Stimulated activated naive CD8-positive, alpha-beta T cell treated with anti-CD3 and anti-CD28 coated beads, Interleukin-15, Interleukin-2, amounts not matched to agents 100 ng/mL and 50 ng/mL, for 24 hours (primary cell): ENCODE results near the gene MYOM1.

Experiments used
- H3K27ac Mint-ChIP-seq: one replicate; pipeline ENCODE4 v1.8.0; 2021; ENCODE audit warnings: mild to moderate bottlenecking, mixed read lengths
- H3K27me3 Mint-ChIP-seq: one replicate; pipeline ENCODE4 v1.8.0; 2021; ENCODE audit warnings: mixed read lengths
- H3K36me3 Mint-ChIP-seq: one replicate; pipeline ENCODE4 v1.8.0; 2021; ENCODE audit warnings: low read depth, mixed read lengths
- H3K4me1 Mint-ChIP-seq: one replicate; pipeline ENCODE4 v1.8.0; 2021; ENCODE audit warnings: low read depth, mixed read lengths
- H3K4me3 Mint-ChIP-seq: one replicate; pipeline ENCODE4 v1.8.0; 2021; ENCODE audit warnings: mild to moderate bottlenecking, mixed read lengths
- H3K9me3 Mint-ChIP-seq: one replicate; pipeline ENCODE4 v1.8.0; 2021; ENCODE audit warnings: mixed read lengths

The MYOM1 gene

GRCh38 chr18:3255611-3256165 lies 35.9 kb upstream of the MYOM1 start:
- Mint-ChIP-seq H3K27ac (peak overlapping the region; percentile 89), H3K9me3 (no peaks in the 10 kb centered on the region), H3K27me3 (no peaks in the 10 kb centered on the region), H3K4me3 (no peak overlapping the region), H3K36me3 (peaks cover 82% of the 10 kb centered on the region), H3K4me1 (peaks cover 96% of the 10 kb centered on the region)

GRCh38 chr18:3254725-3255124 lies 35.0 kb upstream of the MYOM1 start:
- H3K36me3 Mint-ChIP-seq: peaks cover 91% of the 10 kb centered on the region
- H3K27ac Mint-ChIP-seq: peak overlapping the region; percentile 23
- no peaks in the 10 kb centered on the region for H3K9me3 Mint-ChIP-seq
- peaks cover 96% of the 10 kb centered on the region for H3K4me1 Mint-ChIP-seq
- no peak overlapping the region for H3K4me3 Mint-ChIP-seq
- H3K27me3 Mint-ChIP-seq: no peaks in the 10 kb centered on the region

- Mint-ChIP-seq H3K4me3 (peak overlapping the region; percentile 48), H3K27ac (peak overlapping the region; percentile 82), H3K27me3 (no peaks in the 10 kb centered on the region)
Measured at GRCh38 chr18:3252843-3253242, 33.1 kb upstream of the MYOM1 start.

GRCh38 chr18:3251963-3252277 lies 32.2 kb upstream of the MYOM1 start:
- Mint-ChIP-seq H3K27ac (peak overlapping the region; percentile 80), H3K4me1 (peaks cover 77% of the 10 kb centered on the region), H3K4me3 (peak overlapping the region; percentile 71), H3K36me3 (peaks cover 73% of the 10 kb centered on the region), H3K9me3 (no peaks in the 10 kb centered on the region), H3K27me3 (no peaks in the 10 kb centered on the region)

More at GRCh38 chr18:3252843-3253242, 33.1 kb upstream of the MYOM1 start:
- H3K9me3 Mint-ChIP-seq: no peaks in the 10 kb centered on the region
- H3K4me1 Mint-ChIP-seq: peaks cover 81% of the 10 kb centered on the region
- peaks cover 82% of the 10 kb centered on the region for H3K36me3 Mint-ChIP-seq

- H3K4me3 Mint-ChIP-seq: peak overlapping the region; percentile 71
- H3K27ac Mint-ChIP-seq: peak overlapping the region; percentile 80
- H3K9me3 Mint-ChIP-seq: no peaks in the 10 kb centered on the region
- no peaks in the 10 kb centered on the region for H3K27me3 Mint-ChIP-seq
- peaks cover 68% of the 10 kb centered on the region for H3K36me3 Mint-ChIP-seq
- peaks cover 73% of the 10 kb centered on the region for H3K4me1 Mint-ChIP-seq
Measured at GRCh38 chr18:3251249-3251962, 31.6 kb upstream of the MYOM1 start.

- no peaks in the 10 kb centered on the region for H3K9me3 Mint-ChIP-seq
- H3K4me1 Mint-ChIP-seq: peaks cover 71% of the 10 kb centered on the region
Measured at GRCh38 chr18:3250237-3251107, 30.7 kb upstream of the MYOM1 start.

GRCh38 chr18:3248658-3249359 lies 29.0 kb upstream of the MYOM1 start:
- H3K27me3 Mint-ChIP-seq: no peaks in the 10 kb centered on the region
- H3K4me1 Mint-ChIP-seq: peaks cover 67% of the 10 kb centered on the region
- peaks cover 43% of the 10 kb centered on the region for H3K36me3 Mint-ChIP-seq
- peak overlapping the region; percentile 64 for H3K27ac Mint-ChIP-seq
- H3K4me3 Mint-ChIP-seq: peak overlapping the region; percentile 95
- no peaks in the 10 kb centered on the region for H3K9me3 Mint-ChIP-seq

More at GRCh38 chr18:3250237-3251107, 30.7 kb upstream of the MYOM1 start:
- peak overlapping the region; percentile 80 for H3K4me3 Mint-ChIP-seq
- peaks cover 58% of the 10 kb centered on the region for H3K36me3 Mint-ChIP-seq
- no peaks in the 10 kb centered on the region for H3K27me3 Mint-ChIP-seq
- H3K27ac Mint-ChIP-seq: peak overlapping the region; percentile 90

GRCh38 chr18:3248062-3248657 lies 28.4 kb upstream of the MYOM1 start:
- Mint-ChIP-seq H3K27ac (peak overlapping the region; percentile 64), H3K4me1 (peaks cover 61% of the 10 kb centered on the region), H3K4me3 (peak overlapping the region; percentile 95), H3K27me3 (no peaks in the 10 kb centered on the region), H3K36me3 (peaks cover 36% of the 10 kb centered on the region), H3K9me3 (no peaks in the 10 kb centered on the region)

GRCh38 chr18:3247240-3248061 lies 27.7 kb upstream of the MYOM1 start, which contains the start of gene MYL12A:
MYL12A (plus strand) TSS chr18:3247801; CDS start chr18:3253248, 5,447 bp downstream.
- H3K4me1 Mint-ChIP-seq: peaks cover 54% of the 10 kb centered on the region

GRCh38 chr18:3246635-3247239 lies 27.0 kb upstream of the MYOM1 start:
- Mint-ChIP-seq H3K4me1 (peaks cover 47% of the 10 kb centered on the region), H3K9me3 (no peaks in the 10 kb centered on the region), H3K36me3 (peaks cover 34% of the 10 kb centered on the region), H3K27ac (peak overlapping the region; percentile 97), H3K27me3 (no peaks in the 10 kb centered on the region), H3K4me3 (peak overlapping the region; percentile 95)

More at GRCh38 chr18:3247240-3248061, 27.7 kb upstream of the MYOM1 start, which contains the start of gene MYL12A:
- H3K27ac Mint-ChIP-seq: peak within 1 kb of the TSS; percentile 97
- no peaks in the 10 kb centered on the region for H3K9me3 Mint-ChIP-seq
- peaks cover 30% of the 10 kb centered on the region for H3K36me3 Mint-ChIP-seq
- H3K4me3 Mint-ChIP-seq: peak within 1 kb of the TSS; percentile 95
- H3K27me3 Mint-ChIP-seq: no peaks in the 10 kb centered on the region

- Mint-ChIP-seq H3K9me3 (no peaks in the 10 kb centered on the region), H3K4me3 (peak overlapping the region; percentile 95), H3K27me3 (no peaks in the 10 kb centered on the region), H3K27ac (peak overlapping the region; percentile 97), H3K4me1 (peaks cover 41% of the 10 kb centered on the region), H3K36me3 (peaks cover 35% of the 10 kb centered on the region)
Measured at GRCh38 chr18:3245853-3246634, 26.3 kb upstream of the MYOM1 start.

- H3K27me3 Mint-ChIP-seq: no peaks in the 10 kb centered on the region
- H3K27ac Mint-ChIP-seq: no peak overlapping the region
- peaks cover 37% of the 10 kb centered on the region for H3K36me3 Mint-ChIP-seq
- H3K4me3 Mint-ChIP-seq: peak overlapping the region; percentile 95
- H3K4me1 Mint-ChIP-seq: peaks cover 34% of the 10 kb centered on the region
- H3K9me3 Mint-ChIP-seq: peaks cover 7% of the 10 kb centered on the region
Measured at GRCh38 chr18:3245185-3245564, 25.4 kb upstream of the MYOM1 start.

- Mint-ChIP-seq H3K27ac (no peak overlapping the region), H3K27me3 (no peaks in the 10 kb centered on the region), H3K4me1 (no peaks in the 10 kb centered on the region), H3K36me3 (peaks cover 27% of the 10 kb centered on the region), H3K9me3 (peaks cover 7% of the 10 kb centered on the region), H3K4me3 (no peak overlapping the region)
Measured at GRCh38 chr18:3238742-3239141, 19.0 kb upstream of the MYOM1 start.
